Stimulated activated effector memory CD8-positive, alpha-beta T cell treated with anti-CD3 and anti-CD28 coated beads, Interleukin-12 subunit alpha, Interleukin-12 subunit beta, amount 100 ng/mL, for 72 hours (primary cell): ENCODE data around the gene MET.

Experiments
- ATAC-seq: fragments of 150-1000 bp; cut with Tn5 transposase; 2 replicates; pipeline ENCODE4 v1.10.0; 2021
- DNase-seq, 2 donors: peaks; one replicate each; pipeline ENCODE4 v3.0.0; 2021 to 2022; ENCODE audit warnings: low spot score in 2 of 2
- H3K27ac Mint-ChIP-seq: one replicate; pipeline ENCODE4 v1.8.0; 2022; ENCODE audit warnings: mild to moderate bottlenecking, mixed read lengths
- H3K36me3 Mint-ChIP-seq: one replicate; pipeline ENCODE4 v1.8.0; 2022; ENCODE audit warnings: mild to moderate bottlenecking, mixed read lengths
- H3K4me1 Mint-ChIP-seq: one replicate; pipeline ENCODE4 v1.8.0; 2022; ENCODE audit warnings: mixed read lengths
- H3K4me3 Mint-ChIP-seq: one replicate; pipeline ENCODE4 v1.8.0; 2022; ENCODE audit warnings: mild to moderate bottlenecking, mixed read lengths
- H3K9me3 Mint-ChIP-seq: one replicate; pipeline ENCODE4 v1.8.0; 2022; ENCODE audit warnings: mixed read lengths

The MET gene

GRCh38 chr7:116829041-116829440 is 157.0 kb downstream of the MET start:
- Mint-ChIP-seq H3K4me3 (no peak overlapping the region), H3K4me1 (no peaks in the 10 kb centered on the region), H3K9me3 (peaks cover 3% of the 10 kb centered on the region), H3K27ac (no peak overlapping the region), H3K36me3 (no peaks in the 10 kb centered on the region)
- DNase-seq, result no peak
- ATAC-seq, result no peak

- Mint-ChIP-seq H3K4me1 (no peaks in the 10 kb centered on the region), H3K36me3 (no peaks in the 10 kb centered on the region), H3K27ac (no peak overlapping the region), H3K4me3 (no peak overlapping the region), H3K9me3 (no peaks in the 10 kb centered on the region)
- ATAC-seq (no peak), DNase-seq (no peak)
Measured at GRCh38 chr7:116829493-116829892, 157.5 kb downstream of the MET start.

GRCh38 chr7:116832692-116833091 is 160.7 kb downstream of the MET start:
- ATAC-seq (no peak), DNase-seq (no peak)
- Mint-ChIP-seq H3K36me3 (no peaks in the 10 kb centered on the region), H3K9me3 (no peaks in the 10 kb centered on the region), H3K27ac (no peak overlapping the region), H3K4me3 (no peak overlapping the region), H3K4me1 (no peaks in the 10 kb centered on the region)

- Mint-ChIP-seq H3K36me3 (no peaks in the 10 kb centered on the region), H3K4me3 (no peak overlapping the region), H3K4me1 (no peaks in the 10 kb centered on the region), H3K27ac (no peak overlapping the region), H3K9me3 (no peaks in the 10 kb centered on the region)
- no peak for DNase-seq
- peak; percentile 82 for ATAC-seq
Measured at GRCh38 chr7:116834815-116835504, 163.0 kb downstream of the MET start.

GRCh38 chr7:116836048-116836447 is 164.1 kb downstream of the MET start:
- Mint-ChIP-seq H3K36me3 (no peaks in the 10 kb centered on the region), H3K9me3 (no peaks in the 10 kb centered on the region), H3K4me3 (no peak overlapping the region), H3K4me1 (no peaks in the 10 kb centered on the region), H3K27ac (no peak overlapping the region)
- ATAC-seq (no peak), DNase-seq (no peak)

- DNase-seq (no peak), ATAC-seq (no peak)
- Mint-ChIP-seq H3K4me3 (no peak overlapping the region), H3K27ac (no peak overlapping the region), H3K4me1 (no peaks in the 10 kb centered on the region), H3K36me3 (no peaks in the 10 kb centered on the region), H3K9me3 (no peaks in the 10 kb centered on the region)
Measured at GRCh38 chr7:116836911-116837310, 164.9 kb downstream of the MET start.

- no peaks in the 10 kb centered on the region for H3K36me3 Mint-ChIP-seq
- DNase-seq, result no peak
- no peak for ATAC-seq
- no peaks in the 10 kb centered on the region for H3K9me3 Mint-ChIP-seq
- no peaks in the 10 kb centered on the region for H3K4me1 Mint-ChIP-seq
- no peak overlapping the region for H3K4me3 Mint-ChIP-seq
- no peak overlapping the region for H3K27ac Mint-ChIP-seq
Measured at GRCh38 chr7:116837586-116837985, 165.6 kb downstream of the MET start.

- no peaks in the 10 kb centered on the region for H3K9me3 Mint-ChIP-seq
- ATAC-seq, result no peak
Measured at GRCh38 chr7:116840256-116840655, 168.3 kb downstream of the MET start.

GRCh38 chr7:116842371-116842770 is 170.4 kb downstream of the MET start:
- ATAC-seq (no peak), DNase-seq (no peak)
- Mint-ChIP-seq H3K9me3 (no peaks in the 10 kb centered on the region), H3K4me1 (peaks cover 6% of the 10 kb centered on the region), H3K4me3 (no peak overlapping the region), H3K27ac (no peak overlapping the region), H3K36me3 (no peaks in the 10 kb centered on the region)

More at GRCh38 chr7:116840256-116840655, 168.3 kb downstream of the MET start:
- Mint-ChIP-seq H3K4me1 (peaks cover 6% of the 10 kb centered on the region), H3K27ac (no peak overlapping the region), H3K36me3 (no peaks in the 10 kb centered on the region), H3K4me3 (no peak overlapping the region)
- DNase-seq, result no peak

GRCh38 chr7:116843378-116843777 is 171.4 kb downstream of the MET start:
- Mint-ChIP-seq H3K36me3 (no peaks in the 10 kb centered on the region), H3K4me3 (no peak overlapping the region), H3K27ac (no peak overlapping the region), H3K4me1 (peaks cover 6% of the 10 kb centered on the region), H3K9me3 (no peaks in the 10 kb centered on the region)
- ATAC-seq, result no peak
- no peak for DNase-seq
